ENCODE data around the gene KLHDC8A.

- TF ChIP-seq CTCF (tag by site-specific recombination; IDR thresholded peaks at IDR 0.05) (no peak), ZNF510 (tag by site-specific recombination; IDR thresholded peaks at IDR 0.05; ENCODE audit: insufficient replicate concordance) (no peak), ZNF449 (tag by site-specific recombination; IDR thresholded peaks at IDR 0.05) (no peak), ZNF624 (tag by site-specific recombination; IDR thresholded peaks at IDR 0.05) (no peak), YY1 (tag by site-specific recombination; IDR thresholded peaks at IDR 0.05) (no peak), ZNF302 (tag by site-specific recombination; IDR thresholded peaks at IDR 0.05; ENCODE audit: low read depth) (no peak), MEIS1 (CRISPR knock-in tag; IDR thresholded peaks at IDR 0.05; ENCODE audit: borderline replicate concordance) (no peak), WT1 (tag by site-specific recombination; IDR thresholded peaks at IDR 0.05) (no peak), ZNF2 (tag by site-specific recombination; IDR thresholded peaks at IDR 0.05) (no peak), ZNF175 (tag by site-specific recombination; IDR thresholded peaks at IDR 0.05) (no peak), IKZF3 (tag by site-specific recombination; IDR thresholded peaks at IDR 0.05) (no peak)
- TF ChIP-seq, protein P1, sequence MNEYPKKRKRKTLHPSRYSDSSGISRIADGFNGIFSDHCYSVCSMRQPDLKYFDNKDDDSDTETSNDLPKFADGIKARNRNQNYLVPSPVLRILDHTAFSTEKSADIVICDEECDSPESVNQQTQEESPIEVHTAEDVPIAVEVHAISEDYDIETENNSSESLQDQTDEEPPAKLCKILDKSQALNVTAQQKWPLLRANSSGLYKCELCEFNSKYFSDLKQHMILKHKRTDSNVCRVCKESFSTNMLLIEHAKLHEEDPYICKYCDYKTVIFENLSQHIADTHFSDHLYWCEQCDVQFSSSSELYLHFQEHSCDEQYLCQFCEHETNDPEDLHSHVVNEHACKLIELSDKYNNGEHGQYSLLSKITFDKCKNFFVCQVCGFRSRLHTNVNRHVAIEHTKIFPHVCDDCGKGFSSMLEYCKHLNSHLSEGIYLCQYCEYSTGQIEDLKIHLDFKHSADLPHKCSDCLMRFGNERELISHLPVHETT (tag by site-specific recombination; IDR thresholded peaks at IDR 0.05) = no peak
Observed at GRCh38 chr1:205345761-205346160, 11.0 kb downstream of the KLHDC8A start.

All from HEK293 (cell line).